ENCODE results near the gene BMERB1. TPM values are rescaled to one million over a fixed set of nuclear protein-coding genes. Genes with fewer than 3 reads are reported as not detected.
"Not testable (repeated sequence)": the region's sequence is repeated elsewhere in the genome, so short reads cannot be mapped to it uniquely, and the experiment has no call there.

Gene BMERB1
- total RNA-seq, 1 experiment from 2014 or later, result 10.3 TPM

- no peak for DNase-seq (ENCODE audit: low read depth)
Measured at GRCh38 chr16:15460601-15461000, 26.2 kb downstream of the BMERB1 start.

- peak; percentile 57 for DNase-seq (ENCODE audit: low read depth)
Measured at GRCh38 chr16:15461376-15461775, 27.0 kb downstream of the BMERB1 start.

DNA sequence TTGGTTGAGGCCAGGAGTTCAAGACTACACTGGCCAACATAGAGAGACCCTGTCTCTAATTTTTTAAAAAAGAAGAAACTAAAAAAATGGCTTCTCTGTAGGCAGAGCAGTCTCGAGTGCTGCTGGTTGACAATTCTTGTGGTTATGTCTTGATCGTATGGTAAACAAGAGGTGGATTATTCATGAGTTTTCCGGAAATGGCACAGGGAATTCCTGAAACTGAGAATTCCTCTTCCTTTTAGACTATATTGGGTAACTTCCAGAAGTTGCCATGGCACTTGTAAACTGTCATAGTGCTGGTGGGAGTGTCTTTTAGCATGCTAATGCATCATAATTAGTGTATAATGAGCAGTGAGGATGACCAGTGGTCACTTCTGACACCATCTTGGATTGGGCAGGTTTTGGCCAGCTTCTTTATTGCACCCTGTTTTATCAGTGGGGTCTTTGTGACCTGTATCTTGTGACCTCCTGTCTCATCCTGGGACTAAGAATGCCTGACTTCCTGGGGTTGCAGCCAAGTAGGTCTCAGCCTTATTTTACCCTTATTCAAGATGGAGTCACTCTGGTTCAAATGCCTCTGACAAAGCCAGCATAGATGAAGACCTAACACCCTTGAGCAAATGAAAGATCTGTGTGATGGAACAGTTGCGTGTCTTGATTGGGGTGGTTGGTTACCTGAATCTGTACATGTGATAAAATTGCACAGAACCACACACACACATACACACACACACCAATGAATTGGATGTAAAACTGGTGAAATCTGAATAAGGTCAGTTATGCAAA, 30.2 kb downstream of the BMERB1 start:
- DNase-seq (ENCODE audit: low read depth), result peak; percentile 43

DNA sequence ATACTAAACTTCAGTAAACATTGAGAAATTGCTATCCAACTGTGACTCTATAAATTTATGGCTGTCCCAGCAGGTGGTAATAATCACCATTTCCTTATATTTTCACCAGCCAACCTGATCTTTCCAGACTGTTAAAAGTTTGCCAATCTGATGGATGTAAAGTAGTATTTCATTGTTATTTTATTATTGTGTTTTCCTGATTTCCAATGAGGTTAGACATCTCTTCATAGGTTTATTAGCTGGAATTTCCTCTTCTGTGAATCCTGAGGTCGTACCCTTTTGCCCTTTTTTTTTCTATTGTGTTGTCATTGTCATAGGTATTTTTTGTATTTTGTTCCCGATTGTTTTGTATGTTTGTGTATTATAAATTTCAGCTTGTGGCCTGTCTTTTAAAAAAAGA, 31.7 kb downstream of the BMERB1 start:
- DNase-seq (ENCODE audit: low read depth), result no peak

DNA sequence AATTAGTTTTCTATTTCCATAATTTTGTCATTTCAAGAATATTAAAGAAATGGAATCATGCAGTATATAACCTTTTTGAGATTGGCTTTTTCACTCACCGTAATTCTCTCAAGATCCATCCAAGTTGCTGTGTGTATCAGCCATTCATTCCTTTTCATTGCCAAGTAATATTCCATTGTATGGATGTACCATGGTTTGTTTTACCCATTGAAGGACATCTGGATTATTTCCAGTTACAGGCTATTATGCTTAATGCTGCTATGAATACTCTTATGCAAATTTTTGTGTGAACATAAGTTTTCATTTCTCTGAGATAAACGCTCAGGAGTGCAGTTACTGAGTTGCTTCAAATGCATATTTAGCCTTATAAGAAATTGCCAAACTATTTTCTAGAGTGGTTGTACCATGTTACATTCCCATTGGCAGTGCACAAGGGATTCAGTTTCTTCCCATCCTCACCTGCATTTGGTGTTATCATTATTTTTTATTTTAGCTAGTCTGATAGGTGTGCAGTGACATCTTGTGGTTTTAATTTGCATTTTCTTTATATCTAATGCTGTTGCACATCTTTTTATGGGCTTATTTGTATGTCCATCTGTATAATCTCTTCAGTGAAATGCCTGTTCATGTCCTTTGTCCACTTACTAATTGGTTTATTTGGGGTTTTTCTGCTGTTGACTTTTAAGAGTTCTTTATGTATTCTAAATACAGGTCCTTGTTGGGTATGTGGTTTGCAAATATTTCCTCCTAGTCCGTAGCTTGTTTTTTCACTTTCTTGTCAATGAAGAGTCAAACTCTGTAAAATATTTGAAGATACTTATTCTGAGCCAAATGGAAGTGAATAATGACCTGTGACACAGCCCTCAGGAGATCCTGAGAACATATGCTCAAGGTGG, 32.7 kb downstream of the BMERB1 start:
- DNase-seq (ENCODE audit: low read depth), result peak; percentile 49

DNA sequence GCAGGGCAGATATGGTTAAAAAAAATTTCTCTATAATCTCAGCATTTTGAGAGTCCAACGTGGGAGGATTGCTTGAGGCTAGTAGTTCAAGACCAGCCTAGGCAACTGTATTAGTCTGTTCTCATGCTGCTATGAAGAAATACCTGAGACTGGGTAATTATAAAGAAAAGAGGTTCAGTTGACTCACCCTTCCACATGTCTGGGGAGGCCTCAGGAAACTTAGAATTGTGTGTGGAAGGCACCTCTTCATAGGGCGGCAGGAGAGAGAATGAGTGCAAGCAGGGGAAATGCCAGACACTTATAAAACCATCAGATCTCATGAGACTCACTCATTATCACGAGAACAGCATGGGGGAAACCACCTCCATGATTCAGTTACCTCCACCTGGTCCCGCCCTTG, 42.6 kb downstream of the BMERB1 start:
- not testable (repeated sequence) for DNase-seq (ENCODE audit: low read depth)

DNA sequence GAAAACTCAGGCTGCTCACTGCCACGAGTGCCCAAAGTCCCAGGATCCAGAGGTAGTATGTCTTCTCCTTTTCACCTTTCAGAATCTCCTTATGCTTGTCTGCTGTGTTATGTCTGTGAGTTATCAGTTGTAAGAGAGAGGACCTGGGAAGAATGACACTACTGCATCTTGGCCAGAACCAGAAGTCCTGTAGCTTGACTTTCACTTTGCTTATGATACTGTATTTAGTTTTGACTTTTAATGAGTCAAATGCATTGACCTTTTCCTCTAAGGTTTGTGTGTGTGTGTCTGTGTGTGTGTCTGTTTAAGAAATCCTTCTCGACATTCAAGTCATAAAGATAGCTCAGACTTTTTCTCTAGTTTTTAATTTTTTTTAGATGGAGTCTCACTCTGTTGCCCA, 43.4 kb downstream of the BMERB1 start:
- DNase-seq (ENCODE audit: low read depth), result no peak

DNA sequence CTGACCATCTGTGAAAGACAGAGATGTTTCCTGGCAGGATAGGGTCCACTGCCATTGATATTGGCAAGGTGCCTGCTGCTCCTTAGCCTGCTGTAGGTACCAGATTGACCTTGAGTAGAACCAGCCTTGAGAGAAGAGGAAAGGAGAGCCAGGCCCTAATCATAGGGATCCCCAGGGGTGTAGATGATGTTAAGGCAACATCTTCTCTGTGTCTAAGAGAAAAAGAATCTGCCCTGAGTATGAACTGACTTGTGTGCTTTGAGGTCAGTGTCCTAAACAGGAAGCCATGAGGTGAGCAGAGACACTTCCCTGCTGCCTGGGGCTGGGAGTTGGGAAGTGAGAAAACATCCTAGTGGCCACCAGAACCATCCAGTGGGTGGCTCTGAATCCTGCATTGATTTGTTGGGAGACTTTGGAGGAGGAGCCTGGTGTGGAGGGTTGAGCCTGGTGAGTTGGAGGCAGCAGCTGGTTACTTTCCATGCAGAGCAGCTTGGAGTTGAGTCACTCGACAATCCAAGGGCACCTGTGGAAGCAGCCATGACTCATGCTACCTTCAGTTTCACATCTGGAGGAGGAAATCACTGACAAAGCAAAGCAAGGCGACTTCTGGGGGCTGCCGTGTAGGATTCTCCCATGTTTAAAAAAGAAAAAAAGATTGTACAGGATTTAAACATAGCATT, 47.8 kb downstream of the BMERB1 start:
- DNase-seq (ENCODE audit: low read depth), result peak; percentile 99

DNA sequence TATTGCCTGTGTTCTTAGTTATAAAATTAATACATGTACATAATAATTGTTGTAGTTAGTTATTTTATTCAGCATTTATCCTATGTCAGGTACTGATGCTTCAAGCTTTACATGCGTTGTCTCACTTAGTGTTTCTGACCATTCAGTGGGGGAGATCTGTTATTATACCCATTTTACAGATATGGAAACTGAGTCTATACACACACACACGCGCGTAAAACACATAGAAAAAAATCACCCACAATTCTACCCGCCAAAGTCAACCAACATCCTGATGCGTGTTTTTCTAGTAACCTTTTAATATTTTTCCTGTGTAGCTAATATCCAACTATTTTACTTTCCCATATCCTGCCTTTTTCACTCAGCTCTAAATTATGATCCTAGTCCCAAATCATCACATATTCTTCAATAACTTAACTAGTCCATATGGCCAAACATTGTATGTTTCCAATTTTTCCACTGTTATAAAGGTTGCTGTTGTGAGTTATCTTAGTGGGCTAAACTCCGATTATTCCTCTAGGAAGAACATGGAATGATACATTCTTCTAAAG, 48.4 kb downstream of the BMERB1 start:
- DNase-seq (ENCODE audit: low read depth), result no peak

DNA sequence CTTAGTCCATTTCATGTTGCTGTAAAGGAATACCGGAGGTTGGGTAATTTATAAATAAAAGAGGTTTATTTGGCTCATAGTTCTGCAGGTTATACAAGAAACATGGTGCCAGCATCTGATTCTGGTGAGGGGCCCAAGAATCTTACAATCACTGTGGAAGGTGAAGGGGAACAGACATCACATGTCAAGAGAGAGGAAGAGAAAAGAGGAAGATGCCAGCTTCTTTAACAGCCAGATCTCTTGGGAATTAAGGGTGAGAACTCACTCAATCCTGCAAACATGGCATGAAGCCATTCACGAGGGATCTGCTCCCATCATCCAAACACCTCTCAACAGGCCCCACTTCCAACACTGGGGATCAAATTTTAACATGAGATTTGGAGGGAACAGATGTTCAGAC, 49.5 kb downstream of the BMERB1 start:
- DNase-seq (ENCODE audit: low read depth), result no peak

- peak; percentile 52 for DNase-seq (ENCODE audit: low read depth)
Measured at GRCh38 chr16:15484662-15485061, 50.3 kb downstream of the BMERB1 start.

GRCh38 chr16:15485175-15485574, 50.8 kb downstream of the BMERB1 start:
- no peak for DNase-seq (ENCODE audit: low read depth)

GRCh38 chr16:15486661-15487060, 52.3 kb downstream of the BMERB1 start:
- no peak for DNase-seq (ENCODE audit: low read depth)

- DNase-seq (ENCODE audit: low read depth), result no peak
Measured at GRCh38 chr16:15487336-15488284, 53.2 kb downstream of the BMERB1 start.

DNA sequence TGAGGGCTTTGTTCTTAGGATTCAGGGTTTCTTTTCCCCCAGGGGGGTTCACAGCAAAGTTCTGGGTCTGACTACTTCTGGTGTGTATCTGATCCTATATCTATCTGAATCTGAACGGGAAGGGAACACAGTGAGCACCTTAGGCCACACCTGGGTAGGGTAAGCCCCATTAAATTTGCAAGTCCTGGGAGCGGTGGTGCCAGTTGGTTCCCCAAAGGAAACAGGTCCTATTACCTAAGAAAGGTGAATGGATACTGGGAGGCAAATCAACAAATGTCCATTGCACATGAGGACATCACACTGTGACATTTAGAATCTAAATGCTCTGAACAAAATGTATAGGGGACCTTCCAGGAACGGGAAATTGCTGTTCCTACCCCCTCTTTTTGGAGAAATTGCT, 54.6 kb downstream of the BMERB1 start:
- DNase-seq (ENCODE audit: low read depth), result no peak

- no peak for DNase-seq (ENCODE audit: low read depth)
Measured at GRCh38 chr16:15490123-15490711, 55.8 kb downstream of the BMERB1 start.

- no peak for DNase-seq (ENCODE audit: low read depth)
Measured at GRCh38 chr16:15491411-15491810, 57.0 kb downstream of the BMERB1 start.

DNA sequence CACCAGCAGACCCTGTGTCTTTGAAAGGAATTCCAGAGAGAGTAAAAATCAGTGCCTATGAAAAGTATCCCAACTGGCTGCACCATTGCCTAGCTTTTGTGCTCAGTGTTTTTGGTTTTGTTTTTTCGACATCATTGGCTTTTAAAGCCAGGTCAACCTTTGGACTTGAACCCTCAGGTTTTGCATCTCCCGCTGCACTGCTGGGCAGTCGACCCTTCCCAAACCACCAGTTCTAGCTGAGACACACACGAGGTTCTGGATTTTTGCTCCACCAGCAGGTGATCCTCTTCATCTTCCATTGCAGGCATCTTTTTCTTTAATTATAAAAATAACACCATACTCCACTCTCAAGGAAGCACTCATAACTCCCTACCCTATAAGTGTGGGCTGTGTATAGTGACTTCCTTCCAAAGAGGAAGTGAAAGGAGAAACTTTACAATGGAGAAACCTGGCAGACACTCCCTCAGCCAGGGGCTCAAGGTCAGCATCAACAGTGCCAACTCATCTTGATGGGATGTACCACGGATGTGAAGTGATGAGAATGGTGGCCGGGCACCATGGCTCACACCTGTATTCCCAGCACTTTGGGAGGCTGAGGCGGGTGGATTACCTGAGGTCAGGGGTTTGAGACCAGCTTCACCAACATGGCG, 57.8 kb downstream of the BMERB1 start:
- no peak for DNase-seq (ENCODE audit: low read depth)

GRCh38 chr16:15493466-15494180, 59.2 kb downstream of the BMERB1 start:
- no peak for DNase-seq (ENCODE audit: low read depth)
